T1000 (cell line): ENCODE data around the gene GSTA5.
"Not testable (repeated sequence)": the region's sequence is repeated elsewhere in the genome, so short reads cannot be mapped to it uniquely, and the experiment has no call there.

Experiments
- DNase-seq: peaks from one replicate; lab custom pipeline; 2025; ENCODE audit warnings: mixed read lengths; lab: John Stamatoyannopoulos, UW

The GSTA5 gene

GRCh38 chr6:52789658-52790057 lies 51.0 kb downstream of the GSTA5 start:
- DNase-seq: not testable (repeated sequence)

- no peak for DNase-seq
Measured at GRCh38 chr6:52788478-52788877, 52.1 kb downstream of the GSTA5 start.

GRCh38 chr6:52787917-52788316 lies 52.7 kb downstream of the GSTA5 start:
- no peak for DNase-seq

- DNase-seq: no peak
Measured at GRCh38 chr6:52786249-52786956, 54.2 kb downstream of the GSTA5 start.

- DNase-seq: not testable (repeated sequence)
Measured at GRCh38 chr6:52782696-52783274, 57.8 kb downstream of the GSTA5 start.

- not testable (repeated sequence) for DNase-seq
Measured at GRCh38 chr6:52782209-52782608, 58.4 kb downstream of the GSTA5 start.
